Mammary epithelial cell (primary cell): ENCODE data around the gene ST6GALNAC3.

Experiments used
- EZH2 ChIP-seq: IDR thresholded peaks from 2 replicates; pipeline ENCODE4 v1.6.1; 2012; ENCODE audit warnings: low read length, inconsistent platforms, borderline replicate concordance
- TF ChIP-seq, protein P1 (sequence below), 2 donors: IDR thresholded peaks in 1 of 2; conservative IDR thresholded peaks in 1 of 2; 2 replicates each; pipeline ENCODE4 v1.5.1; 2011 to 2012; ENCODE audit warnings: inconsistent platforms in 2 of 2, low read length in 2 of 2, mild to moderate bottlenecking in 2 of 2, control low read depth in 1 of 2, low read depth in 1 of 2; ENCODE audit not compliant: insufficient read depth in 1 of 2; ENCODE audit errors: extremely low read depth in 1 of 2

- TF ChIP-seq, protein P1, sequence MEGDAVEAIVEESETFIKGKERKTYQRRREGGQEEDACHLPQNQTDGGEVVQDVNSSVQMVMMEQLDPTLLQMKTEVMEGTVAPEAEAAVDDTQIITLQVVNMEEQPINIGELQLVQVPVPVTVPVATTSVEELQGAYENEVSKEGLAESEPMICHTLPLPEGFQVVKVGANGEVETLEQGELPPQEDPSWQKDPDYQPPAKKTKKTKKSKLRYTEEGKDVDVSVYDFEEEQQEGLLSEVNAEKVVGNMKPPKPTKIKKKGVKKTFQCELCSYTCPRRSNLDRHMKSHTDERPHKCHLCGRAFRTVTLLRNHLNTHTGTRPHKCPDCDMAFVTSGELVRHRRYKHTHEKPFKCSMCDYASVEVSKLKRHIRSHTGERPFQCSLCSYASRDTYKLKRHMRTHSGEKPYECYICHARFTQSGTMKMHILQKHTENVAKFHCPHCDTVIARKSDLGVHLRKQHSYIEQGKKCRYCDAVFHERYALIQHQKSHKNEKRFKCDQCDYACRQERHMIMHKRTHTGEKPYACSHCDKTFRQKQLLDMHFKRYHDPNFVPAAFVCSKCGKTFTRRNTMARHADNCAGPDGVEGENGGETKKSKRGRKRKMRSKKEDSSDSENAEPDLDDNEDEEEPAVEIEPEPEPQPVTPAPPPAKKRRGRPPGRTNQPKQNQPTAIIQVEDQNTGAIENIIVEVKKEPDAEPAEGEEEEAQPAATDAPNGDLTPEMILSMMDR (conservative IDR thresholded peaks at IDR 0.05 in 1 of 2, IDR thresholded peaks at IDR 0.05 in 1 of 2; ENCODE audit: extremely low read depth in 1 of 2, insufficient read depth in 1 of 2, low read depth in 1 of 2, low read length in 2 of 2) = no peak
- no peak for TF ChIP-seq EZH2
Observed at GRCh38 chr1:76029331-76029730, 45.2 kb upstream of the ST6GALNAC3 start.
